ENCODE data around the gene STK32A.

- TF ChIP-seq CTCF (IDR thresholded peaks at IDR 0.05): no peak
- no peak for TF ChIP-seq POLR2A (IDR thresholded peaks at IDR 0.05)
These were observed 172.4 kb downstream of the STK32A start for GRCh38 chr5:147407094-147407681.

All from tibial nerve (tissue), 3 donors.